HEK293 (cell line): ENCODE results near the gene RPL10A.

ENCODE experiments used
- ELK4 ChIP-seq: IDR thresholded peaks from 2 replicates; pipeline ENCODE4 v1.6.1; 2011; ENCODE audit warnings: mild to moderate bottlenecking, low read depth, low read length, borderline replicate concordance
- HIC1 ChIP-seq: fragments of 450-650 bp; formaldehyde crosslinking; IDR thresholded peaks from 2 replicates; pipeline ENCODE4 v1.5.1; 2016; ENCODE audit warnings: missing biosample characterization, missing genetic modification characterization
- HOXC10 ChIP-seq: sonication (generic); formaldehyde crosslinking; IDR thresholded peaks from 2 replicates; pipeline ENCODE4 v1.8.1; 2023; ENCODE audit warnings: mild to moderate bottlenecking, missing genetic modification reagents
- IKZF3 ChIP-seq: fragments of 450-650 bp; IDR thresholded peaks from 2 replicates; pipeline ENCODE4 v1.5.0; 2018; ENCODE audit warnings: missing biosample characterization, mild to moderate bottlenecking, missing genetic modification characterization, moderate library complexity
- INSM2 ChIP-seq: fragments of 450-650 bp; formaldehyde crosslinking; IDR thresholded peaks from 2 replicates; pipeline ENCODE4 v1.5.1; 2016; ENCODE audit warnings: missing biosample characterization, missing genetic modification characterization
- KLF8 ChIP-seq: fragments of 450-650 bp; formaldehyde crosslinking; IDR thresholded peaks from 2 replicates; pipeline ENCODE4 v1.5.1; 2016; ENCODE audit warnings: missing biosample characterization, missing genetic modification characterization
- OVOL3 ChIP-seq: fragments of 450-650 bp; formaldehyde crosslinking; IDR thresholded peaks from 2 replicates; pipeline ENCODE4 v1.5.1; 2016; ENCODE audit warnings: missing biosample characterization, missing genetic modification characterization
- PRDM10 ChIP-seq: fragments of 450-650 bp; formaldehyde crosslinking; IDR thresholded peaks from 2 replicates; pipeline ENCODE4 v1.5.1; 2016; ENCODE audit warnings: missing biosample characterization, missing genetic modification characterization
- SP3 ChIP-seq: fragments of 450-650 bp; formaldehyde crosslinking; IDR thresholded peaks from 2 replicates; pipeline ENCODE4 v1.5.1; 2016; ENCODE audit warnings: missing biosample characterization, missing genetic modification characterization
- WT1 ChIP-seq: fragments of 450-650 bp; formaldehyde crosslinking; IDR thresholded peaks from 2 replicates; pipeline ENCODE4 v1.5.1; 2016; ENCODE audit warnings: missing biosample characterization, missing genetic modification characterization
- ZBTB11 ChIP-seq: fragments of 450-650 bp; formaldehyde crosslinking; conservative IDR thresholded peaks from 2 replicates; pipeline ENCODE4 v1.5.1; 2016; ENCODE audit warnings: low read depth, missing biosample characterization, missing genetic modification characterization
- ZBTB48 ChIP-seq: fragments of 450-650 bp; formaldehyde crosslinking; IDR thresholded peaks from 2 replicates; pipeline ENCODE4 v1.5.1; 2016; ENCODE audit warnings: missing biosample characterization, missing genetic modification characterization
- ZEB2 ChIP-seq: fragments of 450-650 bp; formaldehyde crosslinking; IDR thresholded peaks from 2 replicates; pipeline ENCODE4 v1.5.1; 2016; ENCODE audit warnings: missing biosample characterization, missing genetic modification characterization
- ZNF138 ChIP-seq: fragments of 450-650 bp; formaldehyde crosslinking; IDR thresholded peaks from 2 replicates; pipeline ENCODE4 v1.5.1; 2016; ENCODE audit warnings: missing biosample characterization, missing genetic modification characterization, borderline replicate concordance
- ZNF140 ChIP-seq: fragments of 450-650 bp; formaldehyde crosslinking; IDR thresholded peaks from 2 replicates; pipeline ENCODE4 v1.5.1; 2016; ENCODE audit warnings: missing biosample characterization, missing genetic modification characterization
- ZNF23 ChIP-seq: fragments of 450-650 bp; formaldehyde crosslinking; IDR thresholded peaks from 2 replicates; pipeline ENCODE4 v1.5.1; 2016; ENCODE audit warnings: missing biosample characterization, missing genetic modification characterization, borderline replicate concordance
- ZNF266 ChIP-seq: fragments of 450-650 bp; formaldehyde crosslinking; IDR thresholded peaks from 2 replicates; pipeline ENCODE4 v1.5.1; 2016; ENCODE audit warnings: missing biosample characterization, missing genetic modification characterization, low read depth
- ZNF335 ChIP-seq: fragments of 450-650 bp; formaldehyde crosslinking; conservative IDR thresholded peaks from 2 replicates; pipeline ENCODE4 v1.5.1; 2016; ENCODE audit warnings: missing biosample characterization, missing genetic modification characterization
- ZNF404 ChIP-seq: fragments of 450-650 bp; formaldehyde crosslinking; IDR thresholded peaks from 2 replicates; pipeline ENCODE4 v1.5.1; 2017; ENCODE audit warnings: missing biosample characterization, missing genetic modification characterization
- ZNF449 ChIP-seq: fragments of 450-650 bp; formaldehyde crosslinking; IDR thresholded peaks from 2 replicates; pipeline ENCODE4 v1.5.1; 2017; ENCODE audit warnings: missing biosample characterization, mild to moderate bottlenecking, missing genetic modification characterization, moderate library complexity
- ZNF549 ChIP-seq: fragments of 450-650 bp; IDR thresholded peaks from 2 replicates; pipeline ENCODE4 v1.5.1; 2018; ENCODE audit warnings: missing biosample characterization, missing genetic modification characterization, mild to moderate bottlenecking, inconsistent platforms, moderate library complexity
- ZNF560 ChIP-seq: fragments of 450-650 bp; formaldehyde crosslinking; IDR thresholded peaks from 2 replicates; pipeline ENCODE4 v1.5.1; 2017; ENCODE audit warnings: missing biosample characterization, missing genetic modification characterization, borderline replicate concordance
- ZNF585B ChIP-seq: fragments of 450-650 bp; formaldehyde crosslinking; IDR thresholded peaks from 2 replicates; pipeline ENCODE4 v1.5.1; 2016; ENCODE audit warnings: missing biosample characterization, missing genetic modification characterization
- ZNF623 ChIP-seq: fragments of 450-650 bp; formaldehyde crosslinking; IDR thresholded peaks from 2 replicates; pipeline ENCODE4 v1.5.1; 2016; ENCODE audit warnings: missing biosample characterization, missing genetic modification characterization
- ZNF837 ChIP-seq: fragments of 450-650 bp; formaldehyde crosslinking; IDR thresholded peaks from 2 replicates; pipeline ENCODE4 v1.5.1; 2016; ENCODE audit warnings: missing biosample characterization, missing genetic modification characterization

The RPL10A gene

GRCh38 chr6:35497571-35498421 lies 29.6 kb downstream of the RPL10A start (continued):
- TF ChIP-seq HOXC10 (CRISPR knock-in tag) (no peak), ZNF335 (peak; percentile 63), WT1 (peak; percentile 38), ZNF23 (tag by site-specific recombination) (no peak), ZNF138 (tag by site-specific recombination) (no peak), ZNF266 (tag by site-specific recombination) (no peak), ZNF623 (tag by site-specific recombination) (no peak), SP3 (tag by site-specific recombination) (no peak), IKZF3 (tag by site-specific recombination) (no peak), ZEB2 (tag by site-specific recombination) (0 out of 2 replicates have a peak, but pooled peaks have one; percentile 19), OVOL3 (tag by site-specific recombination) (no peak), KLF8 (tag by site-specific recombination) (peak; percentile 44; the same call in 1 of the 2 replicates), PRDM10 (tag by site-specific recombination) (no peak), ZNF449 (tag by site-specific recombination) (no peak), ZNF837 (tag by site-specific recombination) (no peak), HIC1 (tag by site-specific recombination) (0 out of 2 replicates have a peak, but pooled peaks have one; percentile 12), ZBTB11 (tag by site-specific recombination) (no peak), ZNF549 (tag by site-specific recombination) (no peak), ZNF585B (tag by site-specific recombination) (no peak), ZNF140 (tag by site-specific recombination) (no peak), INSM2 (tag by site-specific recombination) (no peak), ZNF560 (tag by site-specific recombination) (no peak), ZBTB48 (tag by site-specific recombination) (no peak), ELK4 (no peak), ZNF404 (tag by site-specific recombination) (no peak)
